NCI-H226 (cell line): Measurements from ENCODE around the gene USH2A.
"Not testable (repeated sequence)": the region's sequence is repeated elsewhere in the genome, so short reads cannot be mapped to it uniquely, and the experiment has no call there.

Experiments used
- DNase-seq: peaks from one replicate; pipeline ENCODE4 v3.0.0-alpha.2; 2015

Gene USH2A

DNA sequence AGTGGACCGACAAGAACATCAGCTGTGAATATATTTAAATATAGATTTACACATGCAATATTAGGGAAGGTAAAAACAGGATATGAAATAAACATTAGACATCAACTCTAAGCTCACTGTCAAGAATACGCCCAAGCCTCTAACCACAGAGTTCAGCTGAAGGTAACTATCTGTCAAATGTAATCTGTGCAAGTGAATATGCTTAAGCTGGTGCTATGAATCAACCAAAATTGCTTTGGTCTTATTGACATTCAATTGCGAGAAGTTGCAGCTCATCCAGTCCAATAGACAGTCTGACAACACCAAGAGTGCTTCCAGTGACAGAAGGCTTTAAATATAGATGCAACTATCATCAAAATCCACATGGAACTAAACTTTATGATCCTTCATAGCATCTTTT, 32.3 kb downstream of the USH2A start:
- no peak for DNase-seq

DNA sequence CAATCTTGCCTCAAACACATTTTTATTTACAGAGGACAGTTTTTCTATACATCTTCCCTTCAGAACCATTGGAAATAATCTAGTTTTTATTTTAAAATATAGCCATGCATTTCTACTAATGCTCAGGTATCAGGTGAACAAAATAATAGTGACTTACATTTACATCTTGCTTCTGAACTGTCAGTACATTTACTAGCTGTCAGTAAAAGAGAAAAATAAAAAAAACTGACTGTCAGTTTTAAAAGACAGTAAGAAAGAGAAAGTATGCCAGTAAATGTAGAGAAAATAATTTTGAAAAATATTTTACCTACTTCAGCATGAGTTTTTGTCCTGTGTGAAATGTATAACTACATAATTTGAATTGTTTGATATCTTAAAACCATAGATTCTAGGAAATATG, 33.5 kb downstream of the USH2A start:
- DNase-seq, result no peak

DNA sequence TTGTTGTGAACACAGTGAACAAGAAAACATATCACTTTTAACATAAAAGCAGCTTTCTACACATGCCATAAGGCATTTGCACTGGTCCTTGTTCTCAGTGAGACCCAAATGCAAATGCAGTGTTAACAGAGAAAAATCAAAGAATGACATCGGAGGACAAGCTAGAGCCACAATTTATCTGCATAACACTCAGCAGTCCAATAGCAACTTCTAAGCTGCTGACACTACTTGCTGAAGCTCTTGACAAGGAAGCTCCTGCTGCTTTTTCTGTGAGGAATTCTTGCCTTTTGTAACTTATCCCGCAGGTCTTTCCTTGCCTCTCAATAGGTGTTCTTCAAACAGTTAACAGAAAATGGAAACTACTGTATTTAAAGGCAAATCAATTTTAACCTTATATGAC, 34.7 kb downstream of the USH2A start:
- DNase-seq, result no peak

GRCh38 chr1:216387782-216388181, 35.5 kb downstream of the USH2A start:
- DNase-seq, result no peak

GRCh38 chr1:216379441-216379840, 43.8 kb downstream of the USH2A start:
- no peak for DNase-seq

- no peak for DNase-seq
Observed at GRCh38 chr1:216368249-216368648, 55.0 kb downstream of the USH2A start.

- DNase-seq, result no peak
Observed at GRCh38 chr1:216366979-216367378, 56.3 kb downstream of the USH2A start.

DNA sequence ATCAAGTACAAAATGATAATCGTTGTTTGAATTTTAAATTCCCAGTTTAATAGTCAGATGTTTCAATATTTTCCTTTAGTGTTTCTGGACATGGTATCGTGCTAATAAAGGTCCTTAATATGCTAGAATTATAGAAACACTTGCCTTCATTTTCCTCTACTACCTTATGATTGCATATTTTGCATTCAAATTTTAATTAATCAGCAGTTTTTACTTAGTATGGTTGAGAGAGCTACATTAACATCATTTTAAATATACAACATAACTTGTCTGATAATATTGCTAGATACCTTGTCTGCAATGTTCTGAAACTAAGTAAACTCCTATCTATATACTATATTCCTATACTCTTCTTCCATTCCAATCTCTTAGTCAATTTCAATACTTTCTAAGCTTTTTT, 66.3 kb downstream of the USH2A start:
- no peak for DNase-seq

DNA sequence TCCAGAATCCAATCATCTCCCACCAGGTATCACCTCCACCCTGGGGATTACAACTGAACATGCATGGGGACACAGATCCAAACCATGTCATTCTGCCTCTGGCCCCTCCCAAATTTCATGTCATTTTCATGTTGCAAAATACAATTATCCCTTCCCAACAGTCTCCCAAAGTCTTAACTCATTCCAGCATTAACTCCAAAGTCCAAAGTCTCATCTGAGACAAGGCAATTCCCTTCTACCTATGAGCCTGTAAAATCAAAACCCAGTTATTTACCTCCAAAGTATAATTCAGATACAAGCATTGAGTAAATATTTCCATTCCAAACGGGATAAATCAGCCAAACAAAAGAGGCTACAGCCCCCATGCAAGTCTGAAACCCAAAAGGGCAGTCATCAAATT, 73.1 kb downstream of the USH2A start:
- no peak for DNase-seq

DNA sequence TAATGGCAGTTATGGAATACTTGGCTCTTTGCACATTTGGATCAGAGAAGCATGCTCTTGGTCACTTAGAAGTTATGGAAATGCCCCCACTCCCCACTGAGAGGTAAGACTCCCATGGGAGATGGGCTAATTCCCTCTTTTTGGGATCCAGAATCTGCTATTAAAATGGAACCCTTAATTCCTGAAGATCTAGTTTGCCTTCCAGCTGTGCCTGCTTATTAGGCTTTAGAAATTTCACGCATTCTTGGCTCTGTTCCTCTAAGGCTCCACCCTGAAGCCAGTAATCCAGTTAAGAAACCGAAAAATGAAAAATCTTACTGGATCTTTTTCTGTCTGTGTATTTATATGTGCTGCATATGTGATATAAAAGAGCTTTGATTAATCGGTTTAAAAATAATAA, 76.7 kb downstream of the USH2A start:
- no peak for DNase-seq

DNA sequence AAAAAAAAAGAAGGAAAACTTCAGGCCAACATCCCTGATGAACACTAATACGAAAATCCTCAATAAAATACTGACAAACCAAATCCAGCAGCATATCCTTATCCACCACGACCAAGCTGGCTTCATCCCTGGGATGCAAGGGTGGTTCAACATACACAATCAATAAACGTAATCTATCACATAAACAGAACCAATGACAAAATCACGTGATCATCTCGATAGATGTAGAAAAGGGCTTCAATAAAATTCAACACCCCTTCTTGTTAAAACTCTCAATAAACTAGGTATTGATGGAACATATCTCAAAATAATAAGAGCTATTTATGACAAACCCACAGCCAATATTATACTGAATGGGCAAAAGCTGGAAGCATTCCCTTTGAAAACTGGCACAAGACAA, 82.7 kb downstream of the USH2A start:
- DNase-seq, result not testable (repeated sequence)

- DNase-seq, result no peak
Observed at GRCh38 chr1:216332462-216332861, 90.8 kb downstream of the USH2A start.

- DNase-seq, result no peak
Observed at GRCh38 chr1:216332003-216332402, 91.2 kb downstream of the USH2A start.

GRCh38 chr1:216331211-216331610, 92.0 kb downstream of the USH2A start:
- DNase-seq, result no peak

DNA sequence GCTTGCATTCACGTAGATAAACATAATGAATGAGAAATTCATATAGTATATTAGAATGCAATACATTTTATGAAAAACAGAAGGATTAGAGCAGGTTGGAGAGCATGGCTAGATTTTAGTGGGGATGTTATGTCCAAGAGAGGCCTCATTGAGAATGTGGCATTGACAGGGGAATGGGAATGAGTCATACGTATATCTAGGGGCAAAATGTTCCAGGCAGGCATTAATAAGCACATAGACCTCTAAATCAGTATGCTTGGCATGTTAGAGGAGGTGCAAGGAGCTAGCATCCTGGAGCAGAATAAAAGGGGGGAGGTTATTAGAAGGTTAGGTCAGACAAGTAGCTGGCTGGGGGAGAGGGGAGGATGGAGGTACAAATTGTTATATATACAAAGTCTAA, 93.0 kb downstream of the USH2A start:
- DNase-seq, result peak; percentile 7

- no peak for DNase-seq
Observed at GRCh38 chr1:216325946-216326345, 97.3 kb downstream of the USH2A start.

GRCh38 chr1:216325336-216325735, 97.9 kb downstream of the USH2A start:
- no peak for DNase-seq

DNA sequence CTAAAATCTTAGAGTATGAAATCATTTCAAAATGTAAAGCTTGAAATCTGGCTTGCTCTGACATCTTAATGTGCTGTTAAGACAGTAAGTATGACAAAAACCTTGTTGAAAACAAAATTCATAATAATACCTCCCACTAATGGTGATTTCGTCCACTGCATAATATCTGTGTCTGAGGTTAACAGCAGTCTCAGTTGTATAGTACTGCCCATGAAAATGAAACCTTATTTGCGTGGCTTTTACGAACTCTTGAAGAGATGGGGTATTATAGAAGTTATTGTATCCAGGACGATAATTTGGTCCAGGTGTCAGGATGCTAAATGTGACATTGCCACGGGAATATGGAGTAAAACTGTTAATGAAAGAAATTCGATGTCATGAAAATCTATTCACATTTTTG, 99.9 kb downstream of the USH2A start:
- DNase-seq, result no peak

GRCh38 chr1:216314379-216315095, 108.7 kb downstream of the USH2A start:
- DNase-seq, result peak; percentile 39

DNA sequence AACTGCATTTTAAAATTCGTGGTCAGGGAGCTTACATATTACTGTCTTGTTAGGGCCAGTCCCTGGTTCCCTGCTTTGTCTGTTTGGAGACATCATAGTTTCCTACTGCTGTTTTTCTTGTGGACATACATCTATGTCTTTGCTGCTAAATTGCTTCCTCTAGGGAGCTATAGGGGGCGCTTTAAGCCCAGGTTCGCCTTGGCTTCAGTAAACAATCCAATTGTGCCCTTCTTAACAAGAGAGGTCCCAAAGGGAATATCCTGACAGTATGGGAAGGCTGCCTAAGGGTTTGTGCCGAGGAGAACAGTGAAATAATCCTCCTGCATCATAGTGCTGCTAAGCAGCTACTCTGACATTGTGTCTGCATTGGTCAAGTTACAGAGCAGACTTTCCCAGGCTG, 112.5 kb downstream of the USH2A start:
- no peak for DNase-seq

DNA sequence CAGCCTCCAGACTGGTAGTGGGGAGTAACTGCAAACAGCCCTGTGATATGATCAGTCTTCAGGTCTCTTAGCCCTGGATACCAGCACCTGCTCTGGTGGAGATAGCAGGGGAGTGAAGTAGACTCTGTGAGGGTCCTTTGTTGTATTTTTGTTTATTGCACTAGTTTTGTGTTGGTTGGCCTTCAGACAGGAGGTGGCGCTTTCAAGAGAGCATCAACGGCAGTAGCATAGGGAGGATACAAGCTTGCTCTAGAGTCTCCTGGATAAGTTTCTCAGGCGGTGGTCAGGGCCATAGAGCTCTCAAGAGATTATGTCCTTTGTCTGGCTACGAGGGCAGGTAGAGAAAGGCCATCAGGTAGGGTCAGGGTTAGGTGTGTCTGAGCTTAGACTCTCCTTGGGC, 116.4 kb downstream of the USH2A start:
- no peak for DNase-seq

DNA sequence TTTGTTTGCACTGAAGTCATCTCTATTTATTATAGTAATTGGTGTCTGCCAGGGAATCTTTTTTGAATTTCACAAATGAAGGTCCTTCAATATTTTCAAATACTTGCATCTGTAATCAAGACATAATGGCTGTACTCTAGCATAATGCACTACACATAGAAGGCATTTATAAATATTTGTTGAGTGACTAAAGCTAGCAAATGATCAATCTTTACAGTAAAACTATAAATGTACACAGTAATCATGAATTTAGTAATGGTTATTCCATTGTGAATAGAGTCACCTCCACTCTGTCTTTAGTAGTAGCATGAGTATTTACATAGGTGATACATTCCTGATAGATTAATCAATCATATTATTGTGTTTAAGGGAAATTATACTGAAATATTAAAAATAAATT, 119.6 kb downstream of the USH2A start:
- no peak for DNase-seq

DNA sequence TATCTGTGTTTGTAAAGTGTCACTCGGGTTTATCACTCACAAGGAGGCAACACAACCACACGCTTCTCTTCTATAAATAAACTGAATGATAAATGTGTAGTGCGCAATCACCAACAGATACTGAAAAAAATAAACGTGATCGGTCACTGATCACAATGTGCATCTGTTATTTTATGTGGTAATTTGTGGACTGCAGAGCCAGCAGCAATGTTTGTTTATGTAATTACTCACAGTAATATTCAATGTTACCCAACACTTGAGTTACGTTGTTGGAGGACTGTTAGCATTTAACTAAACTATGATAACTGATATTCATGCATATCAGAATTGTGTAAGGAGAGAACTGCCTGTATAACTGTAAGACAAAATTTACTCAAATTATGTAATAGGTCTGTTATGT, 129.6 kb downstream of the USH2A start:
- no peak for DNase-seq

DNA sequence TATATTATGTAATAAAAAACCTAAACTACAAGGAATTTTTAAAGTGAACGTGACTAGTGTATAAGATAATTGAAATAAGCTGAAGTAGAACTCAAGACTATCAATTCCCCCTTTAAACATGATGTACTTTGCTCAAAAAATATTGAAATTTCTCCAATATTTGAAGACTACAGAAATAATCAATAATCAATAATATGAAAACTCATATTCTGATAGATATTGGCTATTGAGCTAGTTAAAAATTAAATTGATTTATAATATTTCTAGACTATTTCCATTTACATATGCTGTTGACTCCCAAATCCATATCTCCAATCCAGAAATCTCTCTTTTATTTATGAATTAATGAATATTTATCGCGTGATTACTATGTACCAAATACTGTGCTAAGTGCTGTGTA, 133.2 kb downstream of the USH2A start:
- no peak for DNase-seq

GRCh38 chr1:216285052-216285451, 138.2 kb downstream of the USH2A start:
- no peak for DNase-seq

- no peak for DNase-seq
Observed at GRCh38 chr1:216281757-216282156, 141.5 kb downstream of the USH2A start.
